NCI-H2107 treated with DMSO at 0.1 percent for 48 hours (cell line): ENCODE measurements around the gene PPP1R16B.
A peak's percentile ranks its signal among the peaks of the same experiment; 100 is the strongest.

Experiments
- DNase-seq: peaks from one replicate; lab custom pipeline; 2025; ENCODE audit not compliant: unreplicated experiment; lab: John Stamatoyannopoulos, UW

PPP1R16B gene

GRCh38 chr20:38825901-38826625, 20.6 kb downstream of the PPP1R16B start:
- DNase-seq: peak; percentile 86

DNA sequence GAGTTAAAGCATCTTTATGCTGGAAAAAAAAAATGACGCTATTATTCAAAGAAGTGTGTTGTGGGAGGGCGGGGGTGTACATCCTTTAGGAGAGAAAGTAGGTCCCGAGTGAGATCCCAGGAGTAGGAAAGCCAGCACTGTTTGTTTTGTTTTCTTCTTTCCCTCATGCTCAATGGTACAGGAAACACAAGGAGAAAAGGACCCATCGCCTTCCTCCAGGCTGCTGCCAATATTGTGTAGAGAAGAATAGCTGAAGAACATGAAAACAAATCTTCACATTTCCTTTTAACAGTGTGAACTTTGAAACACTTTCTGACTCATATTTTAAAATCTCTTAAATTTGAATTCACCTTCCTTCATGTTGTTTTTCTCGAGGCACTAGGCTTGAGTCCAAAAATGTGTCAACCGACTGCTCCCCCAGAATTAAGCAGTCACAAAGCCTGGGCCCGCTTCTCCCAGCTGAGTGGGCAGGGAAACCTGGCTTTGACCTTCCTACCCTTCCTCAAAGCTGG, 22.3 kb downstream of the PPP1R16B start:
- DNase-seq: no peak

GRCh38 chr20:38828514-38829295, 23.2 kb downstream of the PPP1R16B start:
- DNase-seq: no peak

DNA sequence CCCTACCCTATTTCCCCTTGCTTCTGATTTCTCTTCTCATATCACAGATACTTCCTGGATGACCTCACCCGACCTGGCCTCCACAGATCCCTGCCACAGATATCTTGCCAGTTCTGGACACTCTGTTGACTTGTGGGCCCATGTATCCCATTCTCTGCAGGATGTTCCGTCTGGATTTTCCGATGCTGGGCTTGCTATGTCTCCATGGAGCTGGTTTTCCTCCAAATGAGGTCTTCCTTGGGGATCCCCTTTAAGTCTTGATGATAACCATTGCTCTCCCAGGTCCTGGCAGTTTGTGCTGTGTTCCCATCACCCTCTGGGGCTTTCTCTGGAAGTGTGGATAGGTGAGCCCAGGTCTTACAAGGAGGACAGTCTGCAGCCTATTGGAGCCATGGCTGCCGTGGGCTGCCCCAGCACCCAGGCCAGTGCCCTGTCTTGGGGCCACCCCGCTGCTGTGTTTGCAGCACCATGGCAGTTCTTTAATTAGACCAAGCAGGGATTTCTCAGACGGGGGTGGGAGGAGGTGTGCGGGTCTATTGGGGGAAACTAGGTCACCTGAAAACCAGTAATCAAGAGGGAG, 23.9 kb downstream of the PPP1R16B start:
- DNase-seq: no peak

- no peak for DNase-seq
These were observed 24.9 kb downstream of the PPP1R16B start for GRCh38 chr20:38830356-38830755.

DNA sequence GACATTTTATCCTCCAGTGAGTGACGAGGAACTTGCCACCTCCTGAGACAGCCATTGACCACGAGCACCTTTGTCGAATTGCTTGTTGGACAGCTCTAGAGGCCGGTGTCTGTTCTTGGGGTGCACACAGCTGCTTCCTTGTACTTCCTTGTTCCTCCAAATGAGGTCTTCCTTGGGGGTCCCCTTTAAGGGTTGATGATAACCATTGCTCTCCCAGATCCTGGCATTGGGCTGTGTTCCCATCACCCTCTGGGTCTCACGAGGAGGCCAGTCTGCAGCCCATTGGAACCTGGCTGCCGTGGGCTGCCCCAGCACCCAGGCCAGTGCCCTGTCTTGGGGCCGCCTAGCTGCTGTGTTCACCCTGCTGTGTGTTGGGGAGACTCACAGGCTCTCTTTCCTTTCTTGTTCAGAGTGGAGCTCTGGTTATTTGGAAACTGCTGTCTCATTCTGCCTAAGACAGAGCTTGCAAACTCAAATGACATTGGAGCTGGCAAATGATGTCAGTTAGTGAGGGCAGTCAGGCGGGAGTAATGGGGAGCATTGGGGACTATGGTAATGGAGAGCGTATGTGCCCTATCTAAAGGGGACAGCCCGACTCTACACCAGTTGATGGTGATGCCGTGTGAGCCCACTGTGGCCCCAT, 25.7 kb downstream of the PPP1R16B start:
- DNase-seq: no peak

GRCh38 chr20:38831995-38832620, 26.6 kb downstream of the PPP1R16B start:
- DNase-seq: no peak

- DNase-seq: no peak
These were observed 27.8 kb downstream of the PPP1R16B start for GRCh38 chr20:38833154-38833856.

DNA sequence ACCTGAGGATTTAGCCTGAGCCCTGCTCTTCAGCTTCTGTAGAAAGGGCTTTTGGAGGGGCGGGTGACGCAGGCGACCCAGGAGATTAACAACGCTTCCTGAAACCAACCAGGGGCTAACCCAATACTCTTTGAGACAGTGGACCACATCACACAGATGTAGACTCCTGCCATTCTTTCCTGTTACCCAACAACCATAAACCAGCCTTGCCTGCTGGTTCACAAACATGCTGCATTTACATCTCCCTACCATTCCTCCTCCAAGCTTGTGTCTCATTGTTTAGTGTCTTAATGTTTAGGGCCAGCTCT, 28.3 kb downstream of the PPP1R16B start:
- no peak for DNase-seq

DNA sequence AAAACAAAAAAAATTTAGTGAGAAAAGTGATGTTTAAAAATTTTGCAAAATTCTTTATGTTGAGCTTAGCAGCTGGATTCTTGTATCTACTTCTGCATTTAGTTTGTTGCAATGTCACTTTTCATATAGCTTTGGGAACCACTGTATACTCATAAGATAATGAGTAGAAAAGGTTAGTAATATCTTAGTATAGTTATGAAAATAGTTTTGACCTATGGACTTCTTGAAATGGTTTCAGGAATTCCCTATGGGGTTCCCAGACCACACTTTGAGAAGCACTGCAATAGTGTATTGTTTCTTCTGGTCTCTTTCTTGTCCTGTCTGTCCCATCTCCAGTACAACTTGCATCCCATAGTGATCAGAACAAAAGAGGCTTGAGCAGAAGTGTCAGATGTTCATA, 29.4 kb downstream of the PPP1R16B start:
- no peak for DNase-seq

- no peak for DNase-seq
These were observed 30.3 kb downstream of the PPP1R16B start for GRCh38 chr20:38835792-38836191.

- no peak for DNase-seq
These were observed 31.5 kb downstream of the PPP1R16B start for GRCh38 chr20:38836991-38837390.

- no peak for DNase-seq
These were observed 32.8 kb downstream of the PPP1R16B start for GRCh38 chr20:38838326-38838725.

DNA sequence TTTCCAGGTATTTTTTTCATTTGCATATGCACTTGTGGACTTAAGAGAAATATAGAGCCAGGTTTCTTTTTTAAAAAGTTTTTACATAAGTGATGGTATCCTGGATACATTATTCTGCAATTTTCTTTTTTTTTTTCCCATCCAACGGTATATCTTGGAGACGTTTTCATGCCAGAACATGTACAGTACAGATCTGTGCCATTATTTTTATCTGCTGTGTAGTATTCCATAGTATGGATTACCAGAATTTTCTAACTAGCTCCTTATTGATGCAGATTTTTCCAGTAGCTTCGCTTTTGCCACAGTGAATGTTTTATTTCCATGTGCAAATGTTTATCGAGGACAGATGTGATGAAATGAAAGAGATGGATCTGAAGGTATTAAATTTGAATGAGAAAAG, 34.1 kb downstream of the PPP1R16B start:
- DNase-seq: no peak

DNA sequence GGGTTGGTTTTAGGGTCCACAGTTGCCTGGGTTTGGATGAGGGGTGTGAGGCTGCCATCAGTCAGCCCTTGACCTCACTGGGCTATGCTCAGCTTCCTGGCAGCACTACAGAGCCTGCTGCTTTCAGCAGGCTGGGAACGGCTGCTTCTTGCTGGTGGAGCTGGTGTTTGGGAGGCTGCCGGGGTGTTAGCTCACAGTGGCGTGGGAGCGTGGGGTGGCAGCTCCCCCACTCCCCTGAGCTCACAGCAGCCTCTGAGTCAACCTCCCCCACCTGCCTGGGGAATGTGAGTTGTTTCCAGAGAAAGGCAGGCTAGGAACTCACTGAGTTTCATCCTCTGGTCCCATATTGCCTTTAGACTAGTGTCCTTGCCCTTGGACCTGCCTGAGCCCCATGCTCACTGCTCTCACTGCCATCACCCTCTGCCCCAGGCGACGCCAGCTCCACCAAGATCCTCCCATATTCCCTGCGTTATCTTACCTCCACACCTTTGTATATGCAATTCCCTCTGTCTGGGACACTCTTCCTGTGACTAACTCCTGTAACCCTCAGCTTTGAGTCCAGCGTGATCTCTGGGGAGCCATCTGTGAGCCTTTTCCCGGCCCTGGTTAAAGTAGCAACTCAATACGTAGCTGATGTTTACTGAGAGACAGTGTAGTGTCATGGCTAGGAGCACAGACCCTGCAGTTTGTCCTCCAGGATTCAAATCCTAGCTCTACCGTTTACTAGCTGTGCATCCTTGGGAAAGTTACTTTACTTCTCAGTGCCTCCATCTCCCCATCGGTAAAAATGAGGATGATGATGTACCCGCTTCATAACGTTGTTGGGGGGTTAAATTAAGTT, 34.8 kb downstream of the PPP1R16B start:
- DNase-seq: no peak

DNA sequence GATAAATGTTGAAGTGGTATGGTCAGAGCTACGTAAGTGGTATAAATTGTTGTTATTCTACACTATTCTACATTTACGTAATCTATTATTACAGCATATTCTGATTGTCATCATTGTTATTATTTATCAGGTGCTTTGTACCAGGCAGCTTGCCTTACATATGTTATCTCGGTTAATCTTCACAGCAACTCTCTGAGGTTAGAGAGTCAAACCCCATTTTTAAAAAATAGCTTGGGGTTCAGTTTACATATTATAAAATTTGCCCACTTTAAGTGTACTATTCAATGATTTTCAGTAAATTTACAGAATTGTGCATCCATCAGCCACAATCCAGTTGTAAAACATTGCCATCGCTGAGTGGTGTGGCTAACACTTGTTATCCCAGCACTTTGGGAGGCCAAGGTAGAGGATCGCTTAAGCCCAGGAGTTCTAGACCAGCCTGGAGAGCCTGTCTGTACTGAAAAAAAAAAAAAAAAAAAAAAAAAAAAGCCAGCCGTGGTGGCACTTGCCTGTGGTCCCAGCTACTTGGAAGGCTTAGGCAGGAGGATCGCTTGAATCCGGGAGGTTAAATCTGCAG, 35.5 kb downstream of the PPP1R16B start:
- DNase-seq: no peak

DNA sequence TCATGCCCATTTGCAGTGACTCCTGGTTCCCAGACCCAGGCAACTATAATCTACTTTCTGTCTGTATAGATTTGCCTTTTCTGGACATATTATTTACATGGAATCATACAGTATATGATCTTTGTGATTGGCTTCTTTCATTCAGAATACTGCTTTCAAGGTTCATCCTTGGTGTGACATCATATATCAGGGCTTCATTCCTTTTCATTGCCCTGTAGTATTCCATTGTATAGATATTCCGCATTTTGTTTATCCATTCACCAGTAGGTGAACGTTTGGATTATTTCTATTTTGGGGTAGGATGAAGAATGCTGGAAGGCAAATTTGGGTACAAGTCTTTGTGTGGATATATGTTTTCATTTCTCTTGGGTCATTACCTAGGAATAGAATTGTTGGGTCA, 36.1 kb downstream of the PPP1R16B start:
- no peak for DNase-seq

- DNase-seq: no peak
These were observed 36.5 kb downstream of the PPP1R16B start for GRCh38 chr20:38842026-38842425.

- DNase-seq: no peak
These were observed 37.1 kb downstream of the PPP1R16B start for GRCh38 chr20:38842558-38842981.
